ENCODE data around the gene NEK11. TPM values are rescaled to one million over a fixed set of nuclear protein-coding genes. Genes with fewer than 3 reads are reported as not detected.

Gene NEK11
- total RNA-seq, 2 donors from 2014 or later, result 5.5 to 5.8 TPM

GRCh38 chr3:131025539-131025938, 1.1 kb upstream of the NEK11 start:
- TF ChIP-seq, protein P1, sequence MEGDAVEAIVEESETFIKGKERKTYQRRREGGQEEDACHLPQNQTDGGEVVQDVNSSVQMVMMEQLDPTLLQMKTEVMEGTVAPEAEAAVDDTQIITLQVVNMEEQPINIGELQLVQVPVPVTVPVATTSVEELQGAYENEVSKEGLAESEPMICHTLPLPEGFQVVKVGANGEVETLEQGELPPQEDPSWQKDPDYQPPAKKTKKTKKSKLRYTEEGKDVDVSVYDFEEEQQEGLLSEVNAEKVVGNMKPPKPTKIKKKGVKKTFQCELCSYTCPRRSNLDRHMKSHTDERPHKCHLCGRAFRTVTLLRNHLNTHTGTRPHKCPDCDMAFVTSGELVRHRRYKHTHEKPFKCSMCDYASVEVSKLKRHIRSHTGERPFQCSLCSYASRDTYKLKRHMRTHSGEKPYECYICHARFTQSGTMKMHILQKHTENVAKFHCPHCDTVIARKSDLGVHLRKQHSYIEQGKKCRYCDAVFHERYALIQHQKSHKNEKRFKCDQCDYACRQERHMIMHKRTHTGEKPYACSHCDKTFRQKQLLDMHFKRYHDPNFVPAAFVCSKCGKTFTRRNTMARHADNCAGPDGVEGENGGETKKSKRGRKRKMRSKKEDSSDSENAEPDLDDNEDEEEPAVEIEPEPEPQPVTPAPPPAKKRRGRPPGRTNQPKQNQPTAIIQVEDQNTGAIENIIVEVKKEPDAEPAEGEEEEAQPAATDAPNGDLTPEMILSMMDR (IDR thresholded peaks at IDR 0.05), result no peak
- intact Hi-C loops (cut with DNase I), result loop anchor here (10.0 kb wide), 1 partner anchor 339 kb away; no protein-coding TSS in a partner anchor
- no peaks in the 10 kb centered on the region for H3K27me3 ChIP-seq
- no peaks in the 10 kb centered on the region for H3K9me3 ChIP-seq
- H3K9ac ChIP-seq (ENCODE audit: low read depth in 2 of 2, low read length in 2 of 2), result peak overlapping the region; percentile 88 to 92
- no peak for DNase-seq
- peak overlapping the region; percentile 74 for H3K4me3 ChIP-seq
- no peaks in the 10 kb centered on the region for H3K36me3 ChIP-seq
- peak overlapping the region; percentile 90 for H3K27ac ChIP-seq
- no peaks in the 10 kb centered on the region for H3K4me1 ChIP-seq

DNA sequence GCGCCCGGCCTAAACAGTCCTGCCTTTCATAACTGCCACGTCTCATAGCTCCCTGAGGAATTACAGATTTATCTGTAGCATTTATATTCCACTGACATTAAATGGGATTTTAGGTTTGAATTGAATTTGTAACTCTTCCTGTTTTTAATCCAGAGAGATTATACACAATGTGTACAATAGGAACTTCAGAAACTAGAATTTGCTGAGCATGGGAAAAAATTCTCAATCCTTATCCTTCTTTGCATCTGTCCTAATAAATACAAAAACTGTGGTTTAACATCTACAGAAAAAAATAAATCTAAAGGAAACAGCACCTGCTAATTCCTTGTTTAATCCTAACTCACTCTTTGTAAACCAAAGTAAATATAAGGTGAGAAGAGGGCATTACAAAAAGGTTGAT, 2.2 kb downstream of the NEK11 start:
- no peaks in the 10 kb centered on the region for H3K27me3 ChIP-seq
- TF ChIP-seq, protein P1 (IDR thresholded peaks at IDR 0.05), result no peak
- H3K27ac ChIP-seq, result no peak overlapping the region
- H3K4me3 ChIP-seq, result no peak overlapping the region
- no peaks in the 10 kb centered on the region for H3K9me3 ChIP-seq
- DNase-seq, result no peak
- intact Hi-C loops (cut with DNase I), result loop anchor here (10.0 kb wide), 1 partner anchor 336 kb away; no protein-coding TSS in a partner anchor
- H3K36me3 ChIP-seq, result no peaks in the 10 kb centered on the region
- no peaks in the 10 kb centered on the region for H3K4me1 ChIP-seq
- H3K9ac ChIP-seq (ENCODE audit: low read depth in 2 of 2, low read length in 2 of 2), result no peak overlapping the region

GRCh38 chr3:131031660-131032059, 5.0 kb downstream of the NEK11 start:
- no peaks in the 10 kb centered on the region for H3K4me1 ChIP-seq
- no peaks in the 10 kb centered on the region for H3K27me3 ChIP-seq
- no peaks in the 10 kb centered on the region for H3K36me3 ChIP-seq
- intact Hi-C loops (cut with DNase I), result no loop called here
- no peak for DNase-seq
- H3K4me3 ChIP-seq, result no peak overlapping the region
- no peak overlapping the region for H3K27ac ChIP-seq
- TF ChIP-seq, protein P1 (IDR thresholded peaks at IDR 0.05), result no peak
- H3K9ac ChIP-seq (ENCODE audit: low read depth in 2 of 2, low read length in 2 of 2), result no peak overlapping the region
- H3K9me3 ChIP-seq, result no peaks in the 10 kb centered on the region

DNA sequence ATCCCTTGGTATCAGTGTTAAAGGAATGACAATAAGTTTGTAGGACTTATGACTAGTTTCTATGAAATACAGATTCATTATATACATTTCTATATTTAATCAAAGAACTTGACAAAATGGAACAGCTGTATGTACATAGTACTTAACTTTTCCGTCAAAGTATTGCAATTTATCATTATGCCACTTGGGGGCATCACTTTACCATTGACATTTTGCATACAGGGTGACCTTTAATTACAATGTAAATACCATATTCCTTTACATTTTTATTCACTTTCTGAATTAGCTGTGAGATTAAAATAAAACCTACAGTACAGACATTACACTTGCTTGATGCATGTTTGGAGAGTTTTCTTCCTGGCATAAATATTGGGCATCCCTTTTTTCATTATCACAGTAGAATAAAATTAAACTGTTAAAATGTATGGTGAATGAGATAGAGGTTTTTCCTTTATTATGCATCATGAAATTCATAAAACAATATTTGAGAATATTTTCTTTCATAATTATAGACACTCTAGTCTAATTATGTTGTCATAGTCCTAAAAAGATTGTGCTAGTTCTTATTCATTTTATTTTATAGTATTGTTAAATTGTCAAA, 6.9 kb downstream of the NEK11 start:
- no peaks in the 10 kb centered on the region for H3K36me3 ChIP-seq
- intact Hi-C loops (cut with DNase I), result no loop called here
- H3K4me1 ChIP-seq, result no peaks in the 10 kb centered on the region
- H3K27me3 ChIP-seq, result no peaks in the 10 kb centered on the region
- H3K4me3 ChIP-seq, result no peak overlapping the region
- DNase-seq, result peak; percentile 45
- TF ChIP-seq, protein P1 (IDR thresholded peaks at IDR 0.05), result peak; percentile 61
- no peak overlapping the region for H3K9ac ChIP-seq (ENCODE audit: low read depth in 2 of 2, low read length in 2 of 2)
- no peak overlapping the region for H3K27ac ChIP-seq
- no peaks in the 10 kb centered on the region for H3K9me3 ChIP-seq

DNA sequence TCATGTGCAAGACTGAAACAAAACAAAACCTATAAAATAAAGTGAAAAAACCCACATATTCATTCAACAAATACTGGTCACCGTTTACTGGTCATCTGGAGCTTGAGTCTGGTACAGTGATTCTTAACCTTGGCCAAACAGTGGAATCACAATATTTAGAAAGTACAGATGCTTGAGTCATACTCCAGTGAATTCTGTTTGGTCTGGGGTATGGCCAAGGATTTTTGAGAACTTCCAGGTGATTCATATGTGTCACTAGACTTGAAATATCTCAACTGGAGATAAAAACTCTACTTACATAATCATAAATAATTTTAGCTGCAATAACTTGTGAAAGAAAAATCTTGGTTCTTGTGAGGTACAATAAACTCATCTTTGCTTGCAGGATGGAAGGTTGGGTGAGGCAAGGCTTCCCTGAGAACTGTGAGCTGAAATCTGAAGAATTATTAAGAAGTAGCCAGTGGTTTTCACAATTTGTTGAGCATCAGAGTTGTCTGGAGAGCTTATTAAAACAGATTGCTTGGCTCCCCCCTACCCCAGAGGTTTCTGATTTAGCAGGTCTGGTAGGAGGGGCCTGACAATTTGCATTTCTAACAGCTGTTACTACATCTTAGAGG, 9.6 kb downstream of the NEK11 start:
- intact Hi-C loops (cut with DNase I), result no loop called here
- Histone ChIP-seq H3K4me3 (no peak overlapping the region), H3K9ac (ENCODE audit: low read depth in 2 of 2, low read length in 2 of 2) (no peak overlapping the region), H3K27me3 (no peaks in the 10 kb centered on the region), H3K36me3 (no peaks in the 10 kb centered on the region), H3K27ac (no peak overlapping the region), H3K4me1 (no peaks in the 10 kb centered on the region), H3K9me3 (no peaks in the 10 kb centered on the region)
- no peak for DNase-seq
- TF ChIP-seq, protein P1 (IDR thresholded peaks at IDR 0.05), result no peak

Data from colonic mucosa (tissue), 4 donors.